K562 (cell line): ENCODE measurements around the gene PAX5. TPM values are rescaled to one million over a fixed set of nuclear protein-coding genes. Genes with fewer than 3 reads are reported as not detected.

ENCODE experiments used
- ATAC-seq: fragments of 200-7000 bp; cut with Tn5 transposase; 3 replicates; pipeline ENCODE4 v1.9.1; 2020; ENCODE audit warnings: moderate library complexity
- BruUV-seq: library from RNA; stranded (reverse); fragments of 400-500 nt; replicated peaks from 2 replicates; lab custom pipeline; 2021; lab: Mats Ljungman, UMichigan
- CTCF ChIA-PET: fragments of 300-600 bp; formaldehyde crosslinking; extraction: SDS; loops from one replicate; lab custom pipeline; 2021; ENCODE audit warnings: low intra/inter-chr PET ratio; lab: Yijun Ruan, JAX
- POLR2A ChIA-PET: fragments of 300-600, 350-650 bp; sonication (Branson Sonifier 250); formaldehyde crosslinking; extraction: SDS; loops from one replicate; lab custom pipeline; 2021; ENCODE audit warnings: antibody characterized with exemption, inconsistent platforms; lab: Yijun Ruan, JAX
- DNase-seq, 4 experiments: peaks; one replicate each; pipeline versions ENCODE4 v3.0.0 to v3.0.0-alpha.2; 2011 to 2018; ENCODE audit warnings: low spot score in 3 of 4, mixed read lengths in 3 of 4; ENCODE audit errors: extremely low read depth in 1 of 4
- FAIRE-seq: peaks from 2 replicates; lab custom pipeline; 2011; peaks lifted over from hg19 to GRCh38; lab: Jason Lieb, UNC
- H2AFZ ChIP-seq: 2 replicates; pipeline ENCODE4 v1.6.0; 2011; ENCODE audit warnings: low read depth, low read length, control low read depth, inconsistent platforms
- H3K27ac ChIP-seq: fragments of 200-600 bp; 3 replicates; pipeline ENCODE4 v1.8.0; 2011; ENCODE audit warnings: low read depth, mild to moderate bottlenecking, control low read depth, inconsistent platforms, low read length, moderate library complexity, mixed read lengths; ENCODE audit errors: extremely low read depth
- H3K27me3 ChIP-seq, 2 experiments: fragments of 300-600 bp in 1 of 2; 2 replicates in 1 of 2; 3 replicates in 1 of 2; pipeline versions ENCODE4 v1.6.0 to v1.8.0; 2011; ENCODE audit warnings: inconsistent platforms in 2 of 2, low read length in 2 of 2, mild to moderate bottlenecking in 1 of 2, mixed read lengths in 1 of 2, moderate library complexity in 1 of 2; ENCODE audit not compliant: control insufficient read depth in 2 of 2, insufficient read depth in 2 of 2
- H3K36me3 ChIP-seq: fragments of 300-600 bp; 3 replicates; pipeline ENCODE4 v1.8.0; 2011; ENCODE audit warnings: mild to moderate bottlenecking, low read length, inconsistent platforms; ENCODE audit not compliant: control insufficient read depth, insufficient read depth
- H3K4me1 ChIP-seq, 2 experiments: fragments of 200-600 bp in 1 of 2; replicated peaks in 1 of 2; 2 replicates in 1 of 2; 3 replicates in 1 of 2; pipeline versions ENCODE4 v1.5.1 to v1.8.0; 2011; ENCODE audit warnings: inconsistent platforms in 2 of 2, low read length in 2 of 2, mild to moderate bottlenecking in 1 of 2, mixed read lengths in 1 of 2, moderate library complexity in 1 of 2; ENCODE audit not compliant: control insufficient read depth in 2 of 2, insufficient read depth in 2 of 2
- H3K4me2 ChIP-seq: 2 replicates; pipeline ENCODE4 v1.6.1; 2011; ENCODE audit warnings: low read length, control low read depth, inconsistent platforms, mixed read lengths; ENCODE audit not compliant: insufficient read depth
- H3K4me3 ChIP-seq: fragments of 200-600 bp; sonication (generic), shearing (Covaris generic); 2 replicates; pipeline ENCODE4 v1.5.1; 2016; ENCODE audit warnings: control low read depth, inconsistent platforms
- H3K79me2 ChIP-seq: fragments of 200-600 bp; 3 replicates; pipeline ENCODE4 v1.8.0; 2011; ENCODE audit warnings: low read length, inconsistent platforms; ENCODE audit not compliant: control insufficient read depth, insufficient read depth
- H3K9ac ChIP-seq, 2 experiments: 2 replicates each; pipeline versions ENCODE4 v1.6.0 to v1.6.1; 2011; ENCODE audit warnings: low read depth in 2 of 2, low read length in 2 of 2, control low read depth in 1 of 2, inconsistent platforms in 1 of 2, mild to moderate bottlenecking in 1 of 2, mixed read lengths in 1 of 2; ENCODE audit not compliant: insufficient read depth in 1 of 2
- H3K9me1 ChIP-seq: one replicate; pipeline ENCODE4 v1.6.0; 2011; ENCODE audit warnings: inconsistent platforms, mild to moderate bottlenecking, low read length, moderate library complexity; ENCODE audit not compliant: control insufficient read depth, insufficient read depth
- H3K9me3 ChIP-seq: replicated peaks from 2 replicates; pipeline ENCODE4 v1.5.1; 2011; ENCODE audit warnings: low read depth, low read length, inconsistent platforms; ENCODE audit not compliant: control insufficient read depth, insufficient read depth
- H4K20me1 ChIP-seq: replicated peaks from 2 replicates; pipeline ENCODE4 v1.6.1; 2011; ENCODE audit warnings: low read length, inconsistent platforms, mixed read lengths; ENCODE audit not compliant: control insufficient read depth, insufficient read depth
- BCL6 ChIP-seq: fragments of 250-450 bp; sonication (Bioruptor Pico); IDR thresholded peaks from 2 replicates; pipeline ENCODE4 v1.4.0; 2020
- DPF2 ChIP-seq: fragments of 450-650 bp; IDR thresholded peaks from 2 replicates; pipeline ENCODE4 v1.6.1; 2016
- FOXA3 ChIP-seq, 2 experiments: fragments of 450-650 bp in 1 of 2; sonication (generic) in 1 of 2; formaldehyde crosslinking; IDR thresholded peaks in 1 of 2; conservative IDR thresholded peaks in 1 of 2; 2 replicates each; pipeline versions ENCODE4 v1.4.0 to v1.8.0; 2020 to 2022; ENCODE audit warnings: mild to moderate bottlenecking in 2 of 2, missing genetic modification reagents in 1 of 2
- HMG20A ChIP-seq: fragments of 450-650 bp; formaldehyde crosslinking; conservative IDR thresholded peaks from 2 replicates; pipeline ENCODE4 v1.4.0; 2020; ENCODE audit warnings: mild to moderate bottlenecking, mixed read lengths
- MECOM ChIP-seq: fragments of 250-450 bp; sonication (Bioruptor Pico); IDR thresholded peaks from 2 replicates; pipeline ENCODE4 v1.8.0; 2022; ENCODE audit warnings: inconsistent platforms
- PML ChIP-seq: IDR thresholded peaks from 2 replicates; pipeline ENCODE4 v1.6.1; 2012; ENCODE audit warnings: low read length, inconsistent platforms
- POLR2A ChIP-seq: fragments of 450-650 bp; conservative IDR thresholded peaks from 2 replicates; pipeline ENCODE4 v1.6.1; 2016
- PTTG1 ChIP-seq: fragments of 450-650 bp; IDR thresholded peaks from 2 replicates; pipeline ENCODE4 v1.6.1; 2016; ENCODE audit warnings: low read depth, mild to moderate bottlenecking, missing genetic modification characterization, missing compliant biosample characterization
- RFX5 ChIP-seq: IDR thresholded peaks from 2 replicates; pipeline ENCODE4 v1.6.1; 2011; ENCODE audit warnings: low read depth, mild to moderate bottlenecking, improper control_type of control experiment, low read length
- SRSF7 ChIP-seq: fragments of 200-400 bp; formaldehyde crosslinking; optimal IDR thresholded peaks from 2 replicates; pipeline ENCODE3; 2017; ENCODE audit warnings: mild to moderate bottlenecking, low read depth, low read length
- TBP ChIP-seq: optimal IDR thresholded peaks from 2 replicates; pipeline ENCODE3; 2011; ENCODE audit warnings: low read depth, low read length, improper control_type of control experiment
- U2AF2 ChIP-seq: fragments of 200-400 bp; formaldehyde crosslinking; optimal IDR thresholded peaks from 2 replicates; pipeline ENCODE3; 2017; ENCODE audit warnings: low read depth, mild to moderate bottlenecking, low read length
- ZNF12 ChIP-seq: sonication (generic); formaldehyde crosslinking; IDR thresholded peaks from 2 replicates; pipeline ENCODE4 v1.4.0; 2020; ENCODE audit warnings: mild to moderate bottlenecking, missing genetic modification reagents
- ZNF232 ChIP-seq: sonication (generic); formaldehyde crosslinking; IDR thresholded peaks from 2 replicates; pipeline ENCODE4 v1.8.0; 2022; ENCODE audit warnings: mild to moderate bottlenecking, missing genetic modification reagents
- ZNF3 ChIP-seq: fragments of 250-450 bp; sonication (Bioruptor Pico); IDR thresholded peaks from 2 replicates; pipeline ENCODE4 v1.5.0; 2021; ENCODE audit warnings: mild to moderate bottlenecking, moderate library complexity
- ZNF324 ChIP-seq: fragments of 250-450 bp; sonication (Bioruptor Pico); IDR thresholded peaks from 2 replicates; pipeline ENCODE4 v1.4.0; 2020; ENCODE audit warnings: mild to moderate bottlenecking
- WGBS: fragments of 100-300 bp; shearing (Covaris generic); methylation state at CpG from one replicate; pipeline ENCODE4 v1.1.6; 2016; ENCODE audit warnings: low coverage, mixed read lengths; ENCODE audit not compliant: insufficient coverage; ENCODE audit errors: missing lambda C conversion rate; 5-methylcytosine and 5-hydroxymethylcytosine counted together
- in situ Hi-C: fragments of 300-500 bp; cut with MboI; formaldehyde crosslinking; loops from 4 replicates; pipeline ENCODE4 v1.15.0; 2018; ENCODE audit warnings: inconsistent platforms, mixed read lengths
- intact Hi-C: fragments of 100-400 bp; cut with micrococcal nuclease; formaldehyde crosslinking; loops from 2 replicates; pipeline ENCODE4 v1.14.2; 2022
- polyA plus RNA-seq, 8 experiments: library from polyadenylated mRNA; depleted of rRNA in 4 of 8; stranded (reverse) in 5 of 8; unstranded in 3 of 8; fragments of >200 nt; fragmentation: Nextera tagmentation in 2 of 8; fragmentation: Illumina TruSeq in 1 of 8; extraction: Ambion mirVana in 2 of 8; extraction: Trizol in 1 of 8; gene quantifications; 2 replicates each; pipeline versions ENCODE4 v1.2.1 to v1.2.3, GENCODE V29; 2011 to 2014; ENCODE audit warnings: inconsistent platforms in 1 of 8, missing spikeins in 1 of 8
- total RNA-seq, 7 experiments: library from RNA; depleted of rRNA in 6 of 7; stranded (reverse); fragments of >200 nt in 6 of 7; fragmentation: Illumina TruSeq in 2 of 7; extraction: Trizol in 2 of 7; gene quantifications; 2 replicates each; pipeline versions ENCODE4 v1.2.1 to v1.2.3, GENCODE V29; 2011 to 2021; ENCODE audit warnings: low replicate concordance in 1 of 7
- TF ChIP-seq, protein P1 (sequence below): sonication (generic); formaldehyde crosslinking; IDR thresholded peaks from 2 replicates; pipeline ENCODE4 v1.8.1; 2023; ENCODE audit warnings: mild to moderate bottlenecking, missing genetic modification reagents
- TF ChIP-seq, protein P2 (sequence below): fragments of 250-450 bp; sonication (Bioruptor Pico); IDR thresholded peaks from 2 replicates; pipeline ENCODE4 v1.8.0; 2022; ENCODE audit warnings: moderate library complexity, mild to moderate bottlenecking, inconsistent platforms
- TF ChIP-seq, protein P3 (sequence below): fragments of 250-450 bp; sonication (Bioruptor Pico); IDR thresholded peaks from 2 replicates; pipeline ENCODE4 v1.5.0; 2021; ENCODE audit warnings: mild to moderate bottlenecking, moderate library complexity

PAX5 gene
- total and polyA plus RNA-seq, 9 of the 15 experiments (the other 6 are each of a cell fraction or from before 2014, with no cell fraction given) = 0.03 to 0.09 TPM; not detected in 7

DNA sequence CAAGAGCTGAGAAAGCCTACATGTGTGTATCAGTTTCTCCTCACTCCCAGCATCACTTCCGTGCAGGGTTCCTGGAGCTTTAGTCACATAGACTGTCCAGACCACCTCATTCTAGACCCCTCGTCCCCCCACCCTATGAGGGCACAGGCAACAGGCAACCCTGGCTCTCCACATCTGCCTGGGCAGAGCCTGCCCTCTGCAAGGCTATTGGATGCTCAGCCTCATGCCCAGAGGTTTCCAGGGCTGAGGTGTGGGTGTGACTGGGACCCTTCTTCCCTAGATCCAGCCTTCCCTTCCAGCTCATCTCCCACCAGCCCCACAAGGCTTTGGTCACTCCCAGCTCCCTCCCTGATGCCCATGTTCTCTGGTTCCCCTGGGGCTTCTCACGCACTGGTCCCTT, 161.4 kb downstream of the PAX5 start (continued):
- TF ChIP-seq, protein P1, sequence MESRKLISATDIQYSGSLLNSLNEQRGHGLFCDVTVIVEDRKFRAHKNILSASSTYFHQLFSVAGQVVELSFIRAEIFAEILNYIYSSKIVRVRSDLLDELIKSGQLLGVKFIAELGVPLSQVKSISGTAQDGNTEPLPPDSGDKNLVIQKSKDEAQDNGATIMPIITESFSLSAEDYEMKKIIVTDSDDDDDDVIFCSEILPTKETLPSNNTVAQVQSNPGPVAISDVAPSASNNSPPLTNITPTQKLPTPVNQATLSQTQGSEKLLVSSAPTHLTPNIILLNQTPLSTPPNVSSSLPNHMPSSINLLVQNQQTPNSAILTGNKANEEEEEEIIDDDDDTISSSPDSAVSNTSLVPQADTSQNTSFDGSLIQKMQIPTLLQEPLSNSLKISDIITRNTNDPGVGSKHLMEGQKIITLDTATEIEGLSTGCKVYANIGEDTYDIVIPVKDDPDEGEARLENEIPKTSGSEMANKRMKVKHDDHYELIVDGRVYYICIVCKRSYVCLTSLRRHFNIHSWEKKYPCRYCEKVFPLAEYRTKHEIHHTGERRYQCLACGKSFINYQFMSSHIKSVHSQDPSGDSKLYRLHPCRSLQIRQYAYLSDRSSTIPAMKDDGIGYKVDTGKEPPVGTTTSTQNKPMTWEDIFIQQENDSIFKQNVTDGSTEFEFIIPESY (CRISPR knock-in tag) = no peak
- TF ChIP-seq PTTG1 (tag) (no peak), ZNF3 (no peak), RFX5 (no peak), PML (no peak), FOXA3 (CRISPR knock-in tag; conservative IDR thresholded peaks at IDR 0.05 in 1 of 2, IDR thresholded peaks at IDR 0.05 in 1 of 2) (no peak)

DNA sequence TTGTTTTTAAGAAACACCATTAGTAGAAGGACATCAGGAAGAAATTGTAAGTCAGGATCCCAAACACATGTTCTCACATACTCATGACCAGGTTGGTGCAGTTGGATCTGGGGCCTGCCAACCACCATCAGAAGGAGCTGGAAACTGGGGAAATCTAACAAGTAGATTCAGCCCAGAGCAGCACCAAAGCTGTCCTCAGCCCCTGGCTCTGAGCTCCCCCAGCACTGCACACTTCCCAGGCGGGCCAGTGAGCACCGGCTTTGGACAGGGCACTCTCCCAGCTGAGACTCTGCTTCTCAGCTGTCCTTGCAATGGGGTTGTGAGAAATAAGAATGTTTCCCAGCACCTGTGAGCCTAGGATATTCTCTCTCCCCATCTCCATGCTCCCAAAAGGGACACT, 162.5 kb downstream of the PAX5 start:
- POLR2A ChIA-PET = interaction anchor here (0.6 kb wide), 1 partner anchor 16 kb away, joined by 3 read pairs; no protein-coding TSS in a partner anchor
- Histone ChIP-seq H3K9me1 (no peaks in the 10 kb centered on the region), H4K20me1 (no peaks in the 10 kb centered on the region), H3K4me3 (no peak overlapping the region), H3K4me2 (no peak overlapping the region), H3K27ac (no peak overlapping the region), H3K36me3 (no peaks in the 10 kb centered on the region), H3K9ac (no peak overlapping the region; a peak in 1 of 4 replicates), H3K9me3 (no peaks in the 10 kb centered on the region), H3K27me3 (peaks cover 4 to 46% of the 10 kb centered on the region in 2 experiments; a peak in 3 of 5 replicates), H3K79me2 (no peaks in the 10 kb centered on the region), H2AFZ (no peak overlapping the region), H3K4me1 (no peaks in the 10 kb centered on the region)
- FAIRE-seq = no peak
- no peak for DNase-seq
- CTCF ChIA-PET = interaction anchor here (0.7 kb wide), 1 partner anchor 120 kb away, joined by 3 read pairs; no protein-coding TSS in a partner anchor
- in situ Hi-C loops = loop anchor here (5.0 kb wide), 1 partner anchor 116 kb away; no protein-coding TSS in a partner anchor
- intact Hi-C loops = no loop called here
- no peak for ATAC-seq
- BruUV-seq = no TSS peak
- no CpG with 5 or more reads among the region's 2 CpGs for WGBS
- TF ChIP-seq TBP (no peak), ZNF12 (no peak), DPF2 (no peak), HMG20A (no peak), MECOM (CRISPR knock-in tag) (no peak), SRSF7 (no peak), BCL6 (CRISPR knock-in tag) (no peak), POLR2A (no peak), ZNF324 (no peak), ZNF232 (CRISPR knock-in tag) (no peak), U2AF2 (no peak)
- TF ChIP-seq, protein P2, sequence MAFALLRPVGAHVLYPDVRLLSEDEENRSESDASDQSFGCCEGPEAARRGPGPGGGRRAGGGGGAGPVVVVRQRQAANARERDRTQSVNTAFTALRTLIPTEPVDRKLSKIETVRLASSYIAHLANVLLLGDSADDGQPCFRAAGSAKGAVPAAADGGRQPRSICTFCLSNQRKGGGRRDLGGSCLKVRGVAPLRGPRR = no peak
- TF ChIP-seq, protein P3, sequence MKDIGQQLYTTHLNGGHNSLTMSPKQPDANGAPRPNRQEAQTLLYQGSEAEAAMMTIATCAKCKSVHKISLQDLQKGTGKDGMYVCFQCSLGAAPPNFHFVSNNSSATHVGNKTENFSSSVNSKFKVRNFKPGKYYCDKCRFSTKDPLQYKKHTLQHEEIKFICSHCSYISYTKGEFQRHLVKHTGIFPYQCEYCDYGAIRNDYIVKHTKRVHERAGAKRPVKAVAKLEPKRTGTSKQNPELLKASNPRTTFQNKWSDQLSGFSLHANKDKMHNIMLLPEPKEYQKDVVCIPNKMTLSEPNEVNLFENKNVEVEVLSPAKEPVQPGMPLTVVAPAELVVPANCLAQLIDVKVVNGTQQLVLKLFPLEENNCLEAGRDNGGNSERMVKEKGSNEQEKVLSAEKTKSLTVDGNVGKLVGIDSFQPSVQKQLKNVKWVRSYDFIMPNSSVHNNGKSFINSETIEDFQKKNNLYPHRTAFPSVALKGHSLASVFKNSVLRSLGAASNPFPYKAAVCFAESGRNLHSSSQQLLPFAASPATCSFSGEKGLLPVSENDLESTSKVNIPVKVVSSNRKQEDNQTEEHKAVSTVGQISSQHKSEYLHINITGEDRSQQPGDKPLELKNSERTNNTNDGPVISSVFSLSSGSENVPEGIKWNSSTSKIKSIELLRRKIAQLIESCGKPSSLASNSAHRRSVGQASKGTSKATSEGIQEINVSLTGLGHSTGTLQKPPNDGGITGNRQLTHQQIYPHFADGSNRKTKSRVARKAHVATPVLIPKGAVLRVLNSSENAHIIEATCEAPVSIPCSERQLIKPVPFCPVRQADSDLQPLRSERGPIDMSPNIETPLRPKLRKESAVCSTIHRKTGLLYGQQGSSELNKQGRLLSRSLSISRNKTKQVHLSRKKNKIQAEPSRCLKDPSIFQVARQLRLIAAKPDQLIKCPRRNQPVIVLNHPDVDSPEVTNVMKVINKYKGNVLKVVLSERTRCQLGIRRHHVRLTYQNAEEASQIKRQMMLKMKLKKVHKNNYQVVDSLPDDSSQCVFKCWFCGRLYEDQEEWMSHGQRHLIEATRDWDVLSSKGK = no peak
